Mucosa of stomach (tissue), 1 donor: ENCODE results near the gene SIRT2.
"Not testable (repeated sequence)": the region's sequence is repeated elsewhere in the genome, so short reads cannot be mapped to it uniquely, and the experiment has no call there.

ENCODE experiments used
- H3K27me3 ChIP-seq: one replicate; pipeline ENCODE4 v1.7.0; 2013; ENCODE audit warnings: mild to moderate bottlenecking, low read length; ENCODE audit not compliant: control insufficient read depth, insufficient read depth
- H3K36me3 ChIP-seq: one replicate; pipeline ENCODE4 v1.7.0; 2013; ENCODE audit warnings: low read length; ENCODE audit not compliant: control insufficient read depth, insufficient read depth
- H3K4me1 ChIP-seq: one replicate; pipeline ENCODE4 v1.7.0; 2013; ENCODE audit warnings: mild to moderate bottlenecking, low read length; ENCODE audit not compliant: control insufficient read depth, insufficient read depth
- H3K4me3 ChIP-seq: one replicate; pipeline ENCODE4 v1.7.0; 2013; ENCODE audit warnings: low read length
- H3K9ac ChIP-seq: one replicate; pipeline ENCODE4 v1.7.0; 2013; ENCODE audit warnings: mild to moderate bottlenecking, low read length, moderate library complexity
- H3K9me3 ChIP-seq: one replicate; pipeline ENCODE4 v1.7.0; 2013; ENCODE audit warnings: mild to moderate bottlenecking, low read length, moderate library complexity; ENCODE audit not compliant: control insufficient read depth
- donor health status: Pancreatic carcinoma.

SIRT2 gene

DNA sequence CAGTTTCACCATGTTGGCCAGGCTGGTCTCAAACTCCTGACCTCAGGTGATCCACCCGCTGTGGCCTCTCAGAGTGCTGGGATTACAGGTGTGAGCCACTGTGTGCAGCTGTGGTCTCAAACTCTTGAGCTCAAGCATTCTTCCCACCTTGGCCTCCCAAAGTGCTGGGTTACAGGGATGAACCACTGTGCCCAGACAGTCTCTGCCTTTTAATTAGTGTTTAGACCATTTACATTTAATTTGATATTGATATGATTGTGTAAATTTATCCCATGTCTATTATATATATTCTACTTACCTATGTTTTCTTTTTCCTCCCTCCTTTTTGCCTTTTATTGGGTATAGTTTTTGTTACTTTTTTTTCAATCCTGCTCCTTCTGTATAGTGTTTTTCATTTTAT, 2.3 kb upstream of the SIRT2 start:
- Histone ChIP-seq H3K4me3 (no peak overlapping the region), H3K9ac (no peak overlapping the region), H3K27me3 (no peaks in the 10 kb centered on the region), H3K4me1 (peaks cover 19% of the 10 kb centered on the region), H3K36me3 (peaks cover 9% of the 10 kb centered on the region), H3K9me3 (no peaks in the 10 kb centered on the region)

DNA sequence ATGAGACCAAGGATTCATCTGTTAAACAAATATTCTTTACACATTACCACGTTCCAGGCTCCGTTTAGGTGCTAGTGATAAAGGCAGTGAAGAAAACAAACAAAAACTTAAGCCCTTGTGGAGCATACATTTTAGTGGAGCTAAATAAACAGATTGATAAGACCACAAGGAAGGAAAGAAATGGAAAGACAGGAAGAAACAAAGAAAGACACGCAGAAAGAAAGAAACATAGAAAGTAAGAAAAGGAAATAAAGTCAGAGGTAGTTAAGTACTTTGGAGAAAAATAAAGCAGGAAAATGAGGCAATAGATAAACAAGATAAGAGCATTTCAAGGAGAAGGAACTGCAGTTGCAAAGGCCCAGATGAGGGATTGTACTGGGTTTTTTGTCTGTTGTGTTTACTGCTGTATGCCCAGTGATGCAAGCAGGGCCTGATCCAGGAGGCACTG, 1.3 kb upstream of the SIRT2 start:
- peaks cover 9% of the 10 kb centered on the region for H3K36me3 ChIP-seq
- H3K9ac ChIP-seq = peak overlapping the region; percentile 88
- H3K4me3 ChIP-seq = no peak overlapping the region

GRCh38 chr19:38900202-38900629, 798 bp upstream of the SIRT2 start:
- H3K9ac ChIP-seq = peak overlapping the region; percentile 88
- H3K27me3 ChIP-seq = no peaks in the 10 kb centered on the region
- peaks cover 5% of the 10 kb centered on the region for H3K36me3 ChIP-seq
- H3K4me1 ChIP-seq = peaks cover 19% of the 10 kb centered on the region
- peak overlapping the region; percentile 89 for H3K4me3 ChIP-seq
- no peaks in the 10 kb centered on the region for H3K9me3 ChIP-seq

More for the DNA sequence above, 1.3 kb upstream of the SIRT2 start:
- Histone ChIP-seq H3K27me3 (no peaks in the 10 kb centered on the region), H3K4me1 (peaks cover 19% of the 10 kb centered on the region), H3K9me3 (no peaks in the 10 kb centered on the region)

GRCh38 chr19:38898788-38899446, 501 bp downstream of the SIRT2 start:
- no peaks in the 10 kb centered on the region for H3K36me3 ChIP-seq
- H3K27me3 ChIP-seq = no peaks in the 10 kb centered on the region
- H3K4me1 ChIP-seq = peaks cover 19% of the 10 kb centered on the region

GRCh38 chr19:38894968-38895367, 4.5 kb downstream of the SIRT2 start:
- no peak overlapping the region for H3K4me3 ChIP-seq
- H3K9me3 ChIP-seq = no peaks in the 10 kb centered on the region
- peaks cover 10% of the 10 kb centered on the region for H3K4me1 ChIP-seq
- no peaks in the 10 kb centered on the region for H3K27me3 ChIP-seq
- H3K9ac ChIP-seq = no peak overlapping the region
- H3K36me3 ChIP-seq = no peaks in the 10 kb centered on the region

More at GRCh38 chr19:38898788-38899446, 501 bp downstream of the SIRT2 start:
- H3K9me3 ChIP-seq = no peaks in the 10 kb centered on the region
- H3K9ac ChIP-seq = peak overlapping the region; percentile 83
- peak overlapping the region; percentile 83 for H3K4me3 ChIP-seq

DNA sequence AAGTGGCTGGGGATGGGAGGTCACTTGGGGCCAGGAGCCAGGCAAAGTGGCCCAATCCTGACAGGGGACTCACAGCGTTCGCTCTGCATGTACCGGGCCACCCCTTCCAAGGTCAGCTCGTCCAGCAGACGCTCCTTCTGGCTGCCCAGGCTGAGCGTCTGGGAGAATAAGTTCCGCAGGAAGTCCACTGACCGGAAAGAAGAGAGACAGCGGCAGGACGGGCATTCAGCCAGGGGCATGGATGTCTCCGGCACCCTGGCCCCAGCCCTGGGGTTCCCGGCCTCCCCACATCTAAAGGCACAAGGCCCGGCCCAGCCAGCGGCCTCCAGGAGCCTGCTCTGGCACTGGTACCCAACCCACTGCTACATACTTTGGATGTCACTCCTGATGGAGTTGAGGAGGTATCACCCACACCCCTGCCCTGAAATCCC, 6.1 kb downstream of the SIRT2 start:
- Histone ChIP-seq H3K9me3 (no peaks in the 10 kb centered on the region), H3K4me3 (no peak overlapping the region), H3K4me1 (peaks cover 4% of the 10 kb centered on the region), H3K9ac (no peak overlapping the region), H3K27me3 (no peaks in the 10 kb centered on the region), H3K36me3 (no peaks in the 10 kb centered on the region)

GRCh38 chr19:38892841-38893240, 6.6 kb downstream of the SIRT2 start:
- Histone ChIP-seq H3K36me3 (no peaks in the 10 kb centered on the region), H3K4me3 (no peak overlapping the region), H3K9ac (no peak overlapping the region), H3K9me3 (no peaks in the 10 kb centered on the region), H3K27me3 (no peaks in the 10 kb centered on the region), H3K4me1 (no peaks in the 10 kb centered on the region)

DNA sequence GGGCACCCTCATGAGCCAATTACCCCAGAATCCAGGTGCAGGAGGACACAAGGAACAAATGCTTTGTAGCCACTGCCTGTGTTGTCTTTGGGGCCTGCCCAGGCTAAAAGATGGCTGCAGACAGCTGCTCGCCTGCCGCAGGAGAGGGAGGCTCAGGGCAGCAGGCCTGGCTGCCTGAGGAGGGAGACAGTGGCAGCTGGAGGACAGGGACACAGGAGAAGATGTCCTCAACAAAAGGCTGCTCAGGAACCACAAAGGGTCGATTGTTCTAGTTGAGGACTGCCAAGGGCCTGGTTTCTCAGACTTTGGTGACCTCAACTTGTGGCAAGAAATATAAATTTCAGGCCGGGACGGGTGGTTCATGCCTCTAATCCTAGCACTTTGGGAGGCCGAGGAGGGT, 7.6 kb downstream of the SIRT2 start:
- Histone ChIP-seq H3K9me3 (no peaks in the 10 kb centered on the region), H3K4me1 (no peaks in the 10 kb centered on the region), H3K4me3 (no peak overlapping the region), H3K9ac (no peak overlapping the region), H3K36me3 (no peaks in the 10 kb centered on the region), H3K27me3 (no peaks in the 10 kb centered on the region)

DNA sequence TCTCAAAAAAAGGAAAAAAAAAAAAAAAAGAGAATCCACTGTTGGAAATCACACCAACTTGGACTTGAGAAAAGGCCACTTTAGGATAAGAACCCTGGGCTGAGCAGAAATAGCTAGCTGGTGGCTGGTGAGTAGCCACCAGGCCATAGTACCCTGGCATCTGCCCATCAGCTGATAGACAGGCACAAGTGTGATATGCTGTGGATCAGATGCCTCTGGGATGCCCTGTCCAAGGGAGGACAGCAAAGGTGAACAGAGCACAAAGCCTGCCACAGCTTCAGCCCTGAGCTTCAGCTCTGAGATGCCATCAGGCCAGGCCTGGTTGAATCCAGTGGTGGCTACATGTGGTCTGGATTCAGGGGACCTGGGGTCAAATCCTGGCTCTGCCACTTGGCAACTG, 8.7 kb downstream of the SIRT2 start:
- H3K9me3 ChIP-seq = no peaks in the 10 kb centered on the region
- H3K4me3 ChIP-seq = no peak overlapping the region
- H3K27me3 ChIP-seq = no peaks in the 10 kb centered on the region
- H3K9ac ChIP-seq = no peak overlapping the region
- no peaks in the 10 kb centered on the region for H3K4me1 ChIP-seq
- no peaks in the 10 kb centered on the region for H3K36me3 ChIP-seq

- no peak overlapping the region for H3K9ac ChIP-seq
- no peaks in the 10 kb centered on the region for H3K36me3 ChIP-seq
- no peak overlapping the region for H3K4me3 ChIP-seq
Measured at GRCh38 chr19:38889803-38890202, 9.6 kb downstream of the SIRT2 start.

GRCh38 chr19:38888876-38889275, 10.5 kb downstream of the SIRT2 start:
- Histone ChIP-seq H3K4me1 (no peaks in the 10 kb centered on the region), H3K9ac (no peak overlapping the region), H3K36me3 (no peaks in the 10 kb centered on the region), H3K4me3 (no peak overlapping the region), H3K27me3 (no peaks in the 10 kb centered on the region), H3K9me3 (no peaks in the 10 kb centered on the region)

More at GRCh38 chr19:38889803-38890202, 9.6 kb downstream of the SIRT2 start:
- Histone ChIP-seq H3K9me3 (no peaks in the 10 kb centered on the region), H3K27me3 (no peaks in the 10 kb centered on the region), H3K4me1 (no peaks in the 10 kb centered on the region)

DNA sequence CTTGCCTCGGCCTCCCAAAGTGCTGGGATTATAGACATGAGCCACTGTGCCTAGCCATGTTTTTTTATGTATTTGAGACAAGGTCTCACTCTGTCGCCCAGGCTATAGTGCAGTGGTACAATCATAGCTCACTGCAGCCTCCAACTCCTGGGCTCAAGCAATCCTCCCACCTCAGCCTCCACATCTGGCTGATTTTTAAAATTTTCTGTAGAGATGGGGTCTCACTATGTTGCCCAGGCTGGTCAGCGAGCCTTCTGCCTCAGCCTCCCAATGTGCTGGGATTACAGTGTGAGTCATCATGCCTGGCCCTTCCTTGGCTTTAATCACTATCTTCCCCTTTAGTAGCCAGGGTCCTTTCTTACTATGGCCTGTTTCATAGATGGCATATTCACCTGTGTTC, 14.7 kb downstream of the SIRT2 start:
- H3K9ac ChIP-seq, H3K36me3 ChIP-seq, H3K9me3 ChIP-seq, H3K4me1 ChIP-seq, H3K4me3 ChIP-seq, H3K27me3 ChIP-seq: not testable (repeated sequence)

GRCh38 chr19:38883286-38883685, 16.1 kb downstream of the SIRT2 start:
- Histone ChIP-seq H3K9me3 (no peaks in the 10 kb centered on the region), H3K27me3 (no peaks in the 10 kb centered on the region), H3K4me3 (no peak overlapping the region), H3K9ac (no peak overlapping the region), H3K4me1 (peaks cover 3% of the 10 kb centered on the region), H3K36me3 (no peaks in the 10 kb centered on the region)
